DOHH2 (cell line): ENCODE data around the gene ADPRM.

Experiments used
- H3F3A ChIP-seq: fragments of 200-600 bp; sonication (generic), shearing (Covaris generic); 2 replicates; pipeline ENCODE4 v1.6.0; 2016; ENCODE audit warnings: antibody characterized with exemption, mild to moderate bottlenecking; ENCODE audit not compliant: control insufficient read depth, insufficient read depth
- H3K27ac ChIP-seq: fragments of 200-600 bp; sonication (generic); 2 replicates; pipeline ENCODE4 v1.5.1; 2014; ENCODE audit warnings: low read depth, mild to moderate bottlenecking, low read length, moderate library complexity
- H3K27me3 ChIP-seq: fragments of 200-600 bp; sonication (generic); 2 replicates; pipeline ENCODE4 v1.6.1; 2014; ENCODE audit warnings: mild to moderate bottlenecking, low read length, mixed read lengths; ENCODE audit not compliant: control insufficient read depth
- H3K36me3 ChIP-seq: fragments of 200-600 bp; sonication (generic); 2 replicates; pipeline ENCODE4 v1.6.1; 2014; ENCODE audit warnings: mild to moderate bottlenecking, low read length, moderate library complexity, mixed read lengths; ENCODE audit not compliant: control insufficient read depth
- H3K4me1 ChIP-seq: fragments of 200-600 bp; sonication (generic); 2 replicates; pipeline ENCODE4 v1.6.1; 2014; ENCODE audit warnings: mild to moderate bottlenecking, low read length, mixed read lengths; ENCODE audit not compliant: control insufficient read depth
- H3K4me2 ChIP-seq: fragments of 200-600 bp; sonication (generic); 2 replicates; pipeline ENCODE4 v1.6.0; 2014; ENCODE audit warnings: mild to moderate bottlenecking, low read length, moderate library complexity
- H3K4me3 ChIP-seq: fragments of 200-600 bp; sonication (generic); 2 replicates; pipeline ENCODE4 v1.5.1; 2014; ENCODE audit warnings: mild to moderate bottlenecking, low read length, mixed read lengths
- H3K79me2 ChIP-seq: fragments of 200-600 bp; sonication (generic); 2 replicates; pipeline ENCODE4 v1.6.1; 2014; ENCODE audit warnings: mild to moderate bottlenecking, low read length, mixed read lengths; ENCODE audit not compliant: control insufficient read depth
- H3K9me2 ChIP-seq: fragments of 200-600 bp; sonication (generic); replicated peaks from 2 replicates; pipeline ENCODE4 v1.6.1; 2014; ENCODE audit warnings: mild to moderate bottlenecking, low read length, mixed read lengths; ENCODE audit not compliant: control insufficient read depth
- H3K9me3 ChIP-seq: fragments of 200-600 bp; sonication (generic); 2 replicates; pipeline ENCODE4 v1.6.1; 2014; ENCODE audit warnings: antibody characterized with exemption, low read length, mixed read lengths; ENCODE audit not compliant: control insufficient read depth, insufficient read depth
- H4K20me1 ChIP-seq: fragments of 200-600 bp; sonication (generic); 2 replicates; pipeline ENCODE4 v1.6.0; 2014; ENCODE audit warnings: low read depth, mild to moderate bottlenecking, antibody characterized with exemption, low read length, moderate library complexity; ENCODE audit not compliant: control insufficient read depth, insufficient read depth
- EZH2phosphoT487 ChIP-seq: fragments of 200-600 bp; sonication (generic); IDR thresholded peaks from 2 replicates; pipeline ENCODE4 v1.6.1; 2017; ENCODE audit warnings: borderline replicate concordance, mild to moderate bottlenecking, antibody characterized with exemption, low read length, moderate library complexity, mixed read lengths
- TF ChIP-seq, protein P1 (sequence below): fragments of 200-600 bp; sonication (generic); IDR thresholded peaks from one replicate; pipeline ENCODE4 v1.5.1; 2014; ENCODE audit warnings: antibody characterized with exemption, mild to moderate bottlenecking, low read depth, low read length; ENCODE audit not compliant: poor library complexity, severe bottlenecking

ADPRM gene

DNA sequence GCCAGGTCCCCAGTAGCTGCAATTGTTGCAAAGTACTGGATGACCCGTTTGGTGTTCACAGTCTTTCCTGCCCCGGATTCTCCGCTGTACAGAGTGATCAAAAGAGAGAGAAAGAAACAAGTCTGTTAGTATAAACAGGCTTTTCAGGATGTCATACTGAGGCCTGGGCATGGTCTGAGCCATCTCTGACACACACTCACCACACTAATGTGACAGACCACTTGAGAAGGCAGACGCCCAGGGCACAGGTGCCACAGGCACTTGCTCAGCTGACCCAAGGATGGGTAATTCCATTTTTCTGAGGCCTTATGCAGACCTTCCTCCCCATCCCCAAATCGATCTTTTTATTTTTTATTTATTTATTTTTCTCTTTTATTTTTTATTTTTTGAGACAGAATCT lies 47.8 kb upstream of the ADPRM start:
- Histone ChIP-seq H3F3A (no peaks in the 10 kb centered on the region), H3K4me3 (no peak overlapping the region), H3K27ac (no peak overlapping the region), H3K9me3 (no peaks in the 10 kb centered on the region), H3K4me1 (no peaks in the 10 kb centered on the region), H3K79me2 (no peaks in the 10 kb centered on the region), H3K36me3 (no peaks in the 10 kb centered on the region), H3K27me3 (no peaks in the 10 kb centered on the region), H4K20me1 (no peaks in the 10 kb centered on the region), H3K4me2 (no peak overlapping the region), H3K9me2 (no peaks in the 10 kb centered on the region)
- TF ChIP-seq EZH2phosphoT487 = no peak
- TF ChIP-seq, protein P1, sequence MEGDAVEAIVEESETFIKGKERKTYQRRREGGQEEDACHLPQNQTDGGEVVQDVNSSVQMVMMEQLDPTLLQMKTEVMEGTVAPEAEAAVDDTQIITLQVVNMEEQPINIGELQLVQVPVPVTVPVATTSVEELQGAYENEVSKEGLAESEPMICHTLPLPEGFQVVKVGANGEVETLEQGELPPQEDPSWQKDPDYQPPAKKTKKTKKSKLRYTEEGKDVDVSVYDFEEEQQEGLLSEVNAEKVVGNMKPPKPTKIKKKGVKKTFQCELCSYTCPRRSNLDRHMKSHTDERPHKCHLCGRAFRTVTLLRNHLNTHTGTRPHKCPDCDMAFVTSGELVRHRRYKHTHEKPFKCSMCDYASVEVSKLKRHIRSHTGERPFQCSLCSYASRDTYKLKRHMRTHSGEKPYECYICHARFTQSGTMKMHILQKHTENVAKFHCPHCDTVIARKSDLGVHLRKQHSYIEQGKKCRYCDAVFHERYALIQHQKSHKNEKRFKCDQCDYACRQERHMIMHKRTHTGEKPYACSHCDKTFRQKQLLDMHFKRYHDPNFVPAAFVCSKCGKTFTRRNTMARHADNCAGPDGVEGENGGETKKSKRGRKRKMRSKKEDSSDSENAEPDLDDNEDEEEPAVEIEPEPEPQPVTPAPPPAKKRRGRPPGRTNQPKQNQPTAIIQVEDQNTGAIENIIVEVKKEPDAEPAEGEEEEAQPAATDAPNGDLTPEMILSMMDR = no peak

DNA sequence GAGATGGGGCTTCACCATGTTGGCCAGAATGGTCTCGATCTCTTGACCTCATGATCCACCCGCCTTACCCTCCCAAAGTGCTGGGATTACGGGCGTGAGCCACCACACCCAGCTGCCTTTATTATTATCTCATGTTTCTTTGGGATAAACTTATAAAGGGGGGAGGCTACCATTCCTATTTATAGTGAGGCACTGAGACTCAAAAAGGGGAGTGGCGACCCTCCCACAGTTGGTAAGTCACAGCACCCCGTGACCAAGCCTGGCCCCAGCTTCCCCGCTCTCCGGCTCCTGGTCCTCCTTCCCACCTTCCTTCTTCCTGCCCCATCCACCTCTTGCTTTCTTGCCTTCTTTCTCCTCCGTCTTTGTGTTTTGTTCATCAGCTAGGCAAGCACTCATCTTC lies 45.5 kb upstream of the ADPRM start:
- Histone ChIP-seq H3K36me3 (no peaks in the 10 kb centered on the region), H3K4me1 (no peaks in the 10 kb centered on the region), H3F3A (no peaks in the 10 kb centered on the region), H3K79me2 (no peaks in the 10 kb centered on the region), H3K4me3 (no peak overlapping the region), H3K27ac (no peak overlapping the region), H3K9me3 (no peaks in the 10 kb centered on the region), H3K27me3 (no peaks in the 10 kb centered on the region), H3K9me2 (no peaks in the 10 kb centered on the region), H4K20me1 (no peaks in the 10 kb centered on the region), H3K4me2 (no peak overlapping the region)
- TF ChIP-seq, protein P1 = no peak
- TF ChIP-seq EZH2phosphoT487 = no peak

DNA sequence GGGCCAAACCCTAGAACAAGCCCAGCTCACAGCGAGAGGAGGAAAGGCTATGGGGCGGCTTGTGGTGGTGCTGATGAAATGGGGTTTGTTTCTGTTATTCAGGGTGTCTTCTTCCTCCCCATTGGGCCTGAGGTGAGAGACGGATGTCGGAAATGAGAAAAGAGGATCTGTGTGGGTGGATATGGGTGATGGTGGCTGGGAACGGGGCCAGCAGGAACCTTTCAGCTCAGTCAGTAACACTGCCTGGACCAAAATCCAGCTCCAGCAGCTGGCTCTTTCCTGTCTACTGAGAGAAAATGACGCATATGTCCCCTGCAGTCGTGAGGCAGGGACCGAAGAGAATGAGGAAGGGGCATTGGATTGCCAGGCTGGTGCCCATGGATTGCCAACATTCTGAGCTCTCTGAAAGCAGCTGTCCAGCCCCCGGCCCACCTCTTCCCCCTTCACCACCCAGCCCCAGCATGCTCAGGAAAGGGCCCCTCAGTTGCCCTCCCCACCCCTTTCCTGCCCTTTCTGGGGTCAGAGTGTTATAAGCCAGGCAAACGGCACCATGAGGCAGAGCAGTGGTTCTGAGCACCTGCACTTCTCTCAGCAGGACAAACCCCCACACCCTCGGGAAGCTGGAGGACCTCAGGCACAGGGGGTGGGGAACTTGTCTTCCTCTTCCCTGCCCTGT lies 44.3 kb upstream of the ADPRM start:
- no peak overlapping the region for H3K4me3 ChIP-seq
- H3F3A ChIP-seq = no peaks in the 10 kb centered on the region
- no peak overlapping the region for H3K4me2 ChIP-seq
- H3K79me2 ChIP-seq = no peaks in the 10 kb centered on the region
- TF ChIP-seq, protein P1 = no peak
- no peak for TF ChIP-seq EZH2phosphoT487
- H3K27me3 ChIP-seq = no peaks in the 10 kb centered on the region
- no peaks in the 10 kb centered on the region for H3K9me2 ChIP-seq
- no peaks in the 10 kb centered on the region for H3K9me3 ChIP-seq
- no peaks in the 10 kb centered on the region for H3K4me1 ChIP-seq
- no peaks in the 10 kb centered on the region for H4K20me1 ChIP-seq
- H3K27ac ChIP-seq = no peak overlapping the region
- H3K36me3 ChIP-seq = no peaks in the 10 kb centered on the region
